ENCODE measurements around the gene KLK7.
"Not testable (repeated sequence)": the region's sequence is repeated elsewhere in the genome, so short reads cannot be mapped to it uniquely, and the experiment has no call there.

The KLK7 gene

DNA sequence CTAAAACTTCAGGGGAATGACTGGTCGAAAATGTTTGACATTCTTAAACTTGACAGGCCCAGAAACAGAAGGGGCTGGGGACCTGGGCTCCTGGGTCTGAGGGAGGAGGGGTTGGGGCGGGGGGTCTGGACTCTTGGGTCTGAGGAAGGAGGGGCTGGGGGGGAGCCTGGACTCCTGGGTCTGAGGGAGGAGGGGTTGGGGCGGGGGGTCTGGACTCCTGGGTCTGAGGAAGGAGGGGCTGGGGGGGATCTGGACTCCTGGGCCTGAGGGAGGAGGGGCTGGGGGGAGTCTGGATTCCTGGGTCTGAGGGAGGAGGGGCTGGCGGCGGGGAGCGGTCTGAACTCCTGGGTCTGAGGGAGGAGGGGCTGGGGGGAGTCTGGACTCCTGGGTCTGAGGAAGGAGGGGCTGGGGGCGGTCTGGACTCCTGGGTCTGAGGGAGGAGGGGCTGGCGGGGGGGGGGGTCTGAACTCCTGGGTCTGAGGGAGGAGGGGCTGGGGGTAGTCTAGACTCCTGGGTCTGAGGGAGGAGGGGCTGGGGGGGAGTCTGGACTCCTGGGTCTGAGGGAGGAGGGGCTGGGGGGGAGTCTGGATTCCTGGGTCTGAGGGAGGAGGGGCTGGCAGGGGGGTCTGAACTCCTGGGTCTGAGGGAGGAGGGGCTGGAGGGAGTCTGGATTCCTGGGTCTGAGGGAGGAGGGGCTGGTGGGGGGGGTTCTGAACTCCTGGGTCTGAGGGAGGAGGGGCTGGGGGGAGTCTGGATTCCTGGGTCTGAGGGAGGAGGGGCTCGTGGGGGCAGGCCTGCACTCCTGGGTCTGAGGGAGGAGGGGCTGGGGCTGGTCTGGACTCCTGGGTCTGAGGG, 8.8 kb downstream of the KLK7 start:
- no peak for DNase-seq

DNA sequence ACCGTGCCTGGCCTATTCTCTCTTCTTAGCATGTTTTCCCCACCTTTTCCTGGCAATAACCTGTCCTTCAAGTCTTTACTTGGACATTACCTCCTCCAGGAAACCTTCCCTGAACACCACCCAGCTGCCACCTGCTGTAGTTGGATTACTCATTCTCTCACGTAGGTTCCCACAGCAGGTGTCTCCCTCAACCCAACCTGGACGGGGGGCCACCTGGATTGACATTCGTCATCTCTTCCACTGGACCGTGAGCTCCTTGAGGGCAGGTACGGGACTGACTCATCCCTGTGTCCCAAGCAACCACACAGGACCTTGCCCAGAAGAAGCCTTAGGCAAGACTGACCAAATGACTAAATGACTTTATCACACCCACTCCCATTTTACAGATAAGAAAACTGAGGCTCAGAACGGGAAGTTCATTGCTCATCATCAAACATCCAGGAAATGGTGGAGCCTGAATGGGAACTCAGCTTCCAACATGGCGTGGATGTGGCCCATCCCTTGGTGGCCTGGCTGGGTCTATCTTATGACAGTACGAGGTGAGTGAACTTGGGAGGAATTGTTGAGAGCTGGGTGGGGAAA, 10.8 kb downstream of the KLK7 start:
- no peak for DNase-seq

DNA sequence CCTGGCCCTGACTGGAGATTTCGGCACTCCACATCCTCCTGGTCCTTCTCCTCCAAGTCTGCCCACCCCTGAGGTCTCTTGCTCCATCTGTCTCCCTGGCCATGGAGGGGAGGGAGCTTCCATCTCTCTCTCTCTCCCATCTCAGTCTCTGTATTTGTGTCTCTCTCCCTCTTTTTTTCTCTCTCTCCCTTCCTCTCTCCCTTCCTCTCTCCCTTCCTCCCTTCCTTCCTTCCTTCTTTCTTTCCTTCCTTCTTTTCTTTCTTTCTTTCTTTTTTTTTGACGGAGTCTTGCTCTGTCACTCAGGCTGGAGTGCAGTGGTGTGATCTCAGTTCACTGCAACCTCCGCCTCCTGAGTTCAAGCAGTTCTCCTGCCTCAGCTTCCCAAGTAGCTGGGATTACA, 13.9 kb downstream of the KLK7 start:
- not testable (repeated sequence) for DNase-seq

DNA sequence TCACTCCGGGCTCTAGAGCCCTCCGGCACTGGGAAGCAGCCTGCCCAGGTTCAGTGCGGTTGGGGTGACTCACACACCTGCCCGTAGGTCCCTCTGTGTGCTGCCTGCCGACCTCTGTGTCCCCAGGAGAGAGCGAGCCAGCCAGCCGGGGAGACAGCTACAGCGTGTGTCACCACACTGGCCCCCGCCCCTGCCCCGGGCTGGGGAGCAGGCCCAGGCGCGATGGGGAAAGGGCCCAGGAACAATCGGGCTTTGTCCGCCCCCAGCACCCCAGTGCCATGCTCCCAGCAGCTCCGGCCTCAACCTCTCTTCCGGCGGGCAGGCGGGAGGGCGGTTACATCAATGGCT, 14.3 kb downstream of the KLK7 start, which contains the start of gene KLK6:
TSS of gene KLK6 (minus strand) at position 179 of the 348 bp plus-strand sequence. CDS start 1,487 bp downstream, outside the sequence.
- no peak for DNase-seq

DNA sequence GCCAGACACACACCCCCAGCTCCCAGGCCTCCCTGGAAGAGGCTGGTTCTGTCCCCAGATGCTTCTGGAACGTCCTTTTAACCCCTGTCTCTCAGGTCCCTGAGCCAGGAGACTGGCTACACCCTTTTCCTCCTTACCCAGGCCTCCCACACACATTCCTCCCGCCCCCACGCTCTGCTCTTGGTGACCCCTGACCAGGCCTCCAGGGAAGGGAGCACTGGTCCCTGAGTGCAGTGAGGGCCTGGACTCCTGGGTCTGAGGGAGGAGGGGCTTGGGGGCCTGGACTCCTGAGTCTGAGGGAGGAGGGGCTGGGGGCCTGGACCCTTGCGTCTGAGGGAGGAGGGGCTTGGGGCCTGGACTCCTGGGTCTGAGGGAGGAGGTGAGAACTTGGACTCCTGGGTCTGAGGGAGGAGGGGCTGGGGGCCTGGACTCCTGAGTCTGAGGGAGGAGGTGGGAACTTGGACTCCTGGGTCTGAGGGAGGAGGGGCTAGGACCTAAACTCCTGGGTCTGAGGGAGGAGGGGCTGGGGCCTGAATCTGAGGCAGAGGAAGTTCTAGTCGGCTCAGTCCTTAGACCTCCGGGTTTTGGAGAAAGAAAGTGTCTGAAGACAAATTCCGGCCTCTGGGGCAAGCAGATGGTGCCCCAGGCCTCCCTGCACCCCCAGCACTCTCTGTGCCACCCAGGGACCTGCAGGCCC, 14.9 kb downstream of the KLK7 start:
- no peak for DNase-seq

DNA sequence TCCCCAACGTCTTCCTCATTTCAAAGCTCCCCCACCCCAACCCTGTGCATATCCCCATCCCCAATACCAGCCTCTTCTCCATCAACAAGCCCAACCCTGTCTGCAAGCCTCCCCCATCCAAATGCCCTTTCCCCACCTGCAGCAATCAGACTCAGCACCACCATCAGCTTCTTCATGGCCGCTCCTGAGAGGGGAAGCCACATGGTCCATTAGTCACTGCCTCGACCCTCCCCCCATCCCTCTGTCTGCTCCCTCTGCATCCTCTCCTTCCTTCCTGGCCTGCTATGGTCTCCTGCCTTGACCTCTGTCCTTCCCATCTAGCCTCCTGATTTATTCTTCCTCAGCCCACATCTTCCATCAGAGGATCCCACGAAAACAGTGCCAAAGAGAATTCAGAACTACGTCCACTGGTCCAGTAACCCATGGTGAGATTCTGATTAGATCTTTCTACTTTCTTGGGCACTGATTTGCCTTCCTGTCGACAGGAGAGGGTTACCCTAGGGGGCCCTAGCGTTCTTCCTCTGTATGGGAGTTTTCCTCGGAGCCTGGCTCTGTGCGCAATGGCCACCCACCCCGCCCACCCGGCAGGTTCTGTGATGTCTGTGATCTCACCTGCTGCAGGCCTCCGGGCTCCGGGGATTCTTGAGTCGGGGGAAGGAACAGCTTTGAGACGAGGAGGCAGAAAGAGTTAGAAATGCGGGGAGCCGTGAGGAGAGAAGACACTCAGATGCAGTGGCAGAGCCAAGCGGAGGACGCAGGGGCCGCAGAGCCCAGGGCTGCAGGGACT, 15.6 kb downstream of the KLK7 start:
- DNase-seq, result no peak

DNA sequence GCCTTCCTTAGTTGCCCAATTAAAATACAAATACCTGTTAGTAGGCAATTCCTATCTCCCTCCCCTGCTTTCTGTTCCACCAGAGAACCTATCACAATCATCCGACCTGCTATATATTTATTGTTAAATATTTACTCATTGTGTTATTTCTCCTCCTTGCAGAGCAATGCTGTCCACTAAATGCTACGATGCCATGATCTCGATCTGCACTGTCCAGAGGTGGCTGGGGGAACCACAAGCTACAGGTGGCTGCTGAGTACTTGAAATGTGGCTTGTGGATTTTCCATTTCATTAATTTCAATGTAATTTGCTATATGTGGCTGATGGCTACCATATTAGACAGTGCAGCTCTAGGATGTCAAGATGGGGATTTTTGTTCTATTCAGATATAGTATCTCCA, 19.5 kb downstream of the KLK7 start:
- no peak for DNase-seq

DNA sequence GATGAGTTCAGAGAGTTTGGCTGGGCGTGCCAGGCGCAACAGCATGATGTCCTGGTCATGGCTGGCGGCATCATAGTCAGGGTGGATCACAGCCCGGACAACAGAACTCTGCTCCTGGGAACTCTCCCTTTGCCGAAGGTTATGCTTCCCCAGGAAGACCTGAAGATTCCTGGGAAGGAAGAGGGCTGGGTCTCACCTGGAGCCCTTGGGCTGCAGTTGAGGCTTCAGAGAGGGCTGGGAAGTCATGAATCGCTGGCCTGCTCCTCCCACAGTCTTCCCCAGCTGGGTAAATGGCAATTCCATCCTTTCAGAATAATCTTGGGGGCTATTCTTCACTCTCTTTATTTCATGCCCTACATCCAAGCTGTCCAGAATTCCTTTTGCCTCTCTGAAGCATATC, 20.3 kb downstream of the KLK7 start:
- DNase-seq, result no peak

DNA sequence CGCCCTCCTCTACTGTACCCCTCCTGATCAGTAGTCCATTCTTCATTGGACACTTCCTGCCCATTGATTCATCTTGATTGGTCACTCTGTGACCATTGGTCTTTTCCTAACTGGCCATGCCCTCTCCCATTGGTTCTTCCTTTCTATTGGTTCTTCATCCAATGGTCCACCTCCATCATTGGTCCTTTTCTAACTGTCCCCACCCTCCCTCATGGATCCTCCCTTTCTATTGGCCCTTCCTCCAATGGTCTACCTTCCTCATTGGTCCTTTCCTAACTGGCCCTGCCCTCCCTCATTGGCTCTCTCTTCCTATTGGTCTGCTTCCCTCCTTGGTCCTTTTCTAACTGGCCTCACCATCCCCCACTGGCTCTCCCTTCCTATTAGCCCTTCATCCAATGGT, 21.5 kb downstream of the KLK7 start:
- DNase-seq, result no peak

DNA sequence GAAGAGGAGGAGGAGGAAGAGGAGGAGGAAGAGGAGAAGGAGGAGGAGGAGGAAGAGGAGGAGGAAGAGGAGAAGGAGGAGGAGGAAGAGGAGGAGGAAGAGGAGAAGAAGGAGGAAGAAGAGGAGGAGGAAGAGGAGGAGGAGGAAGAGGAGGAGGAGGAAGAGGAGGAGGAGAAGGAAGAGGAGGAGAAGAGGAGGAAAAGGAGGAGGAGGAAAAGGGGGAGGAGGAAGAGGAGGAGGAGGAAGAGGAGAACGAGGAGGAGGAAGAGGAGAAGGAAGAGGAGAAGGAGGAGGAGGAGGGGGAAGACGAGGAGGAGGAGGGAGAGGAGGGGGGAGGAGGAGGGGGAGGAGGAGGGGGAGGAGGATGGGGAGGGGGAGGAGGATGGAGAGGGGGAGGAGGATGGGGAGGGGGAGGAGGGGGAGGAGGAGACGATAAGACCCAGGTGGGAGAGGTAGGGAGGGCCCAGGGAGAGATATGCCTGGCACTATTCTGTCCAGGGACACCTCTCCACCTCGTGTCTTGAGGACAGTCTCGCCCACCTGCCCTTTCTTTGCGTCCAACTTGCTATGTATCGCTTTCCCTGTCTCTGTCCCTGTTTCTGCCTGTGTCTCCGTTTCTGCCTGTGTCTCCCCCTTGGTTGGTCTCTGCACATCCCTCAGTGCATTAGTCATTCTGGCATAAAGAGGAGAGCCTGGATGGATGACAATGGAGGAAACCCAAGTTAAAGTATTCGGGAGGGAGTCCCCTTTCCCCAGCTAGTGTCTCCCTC, 23.8 kb downstream of the KLK7 start:
- no peak for DNase-seq

DNA sequence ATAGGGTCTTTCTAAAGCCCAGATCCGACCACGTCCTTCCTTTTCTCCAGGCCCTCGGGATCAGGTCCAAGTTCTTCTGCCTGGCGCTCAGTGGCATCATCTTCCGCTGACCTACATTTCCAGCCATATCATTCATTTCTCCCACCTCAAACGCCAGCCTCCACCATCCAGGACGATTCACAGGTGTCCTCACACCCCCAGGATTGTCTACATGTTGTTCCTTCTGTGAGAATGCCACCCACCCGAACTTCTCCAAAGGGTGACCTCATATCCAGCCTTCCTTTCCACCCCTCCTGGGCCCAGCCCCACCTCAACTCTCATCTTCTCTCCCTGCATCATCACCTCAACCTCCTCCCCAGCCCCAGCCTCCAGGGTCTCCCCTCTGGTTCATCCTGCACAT, 26.1 kb downstream of the KLK7 start:
- DNase-seq, result no peak

DNA sequence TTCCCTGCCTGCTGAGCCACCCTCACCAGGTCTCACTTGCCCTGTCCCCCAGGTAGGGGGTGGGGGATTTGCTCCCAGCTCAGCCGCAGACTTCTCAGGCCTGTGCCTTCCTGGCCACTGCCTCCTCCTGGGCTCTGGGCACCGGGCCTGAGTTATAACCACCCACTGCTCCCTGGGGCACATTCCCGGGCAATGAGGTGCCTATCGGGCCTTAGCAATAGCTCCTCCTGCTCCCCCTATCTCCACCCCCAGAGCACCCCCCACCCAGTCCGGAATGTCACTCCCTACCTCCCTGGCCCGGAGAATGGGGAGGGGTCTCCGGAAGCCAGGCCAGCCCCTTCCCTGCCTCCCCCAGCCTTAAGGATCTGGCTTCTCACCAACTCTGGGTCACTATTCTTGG, 30.8 kb downstream of the KLK7 start, which contains the start of gene KLK5:
TSS of gene KLK5 (minus strand) at position 129 of the 400 bp plus-strand sequence. CDS start 381 bp downstream, outside the sequence.
- DNase-seq, result no peak

DNA sequence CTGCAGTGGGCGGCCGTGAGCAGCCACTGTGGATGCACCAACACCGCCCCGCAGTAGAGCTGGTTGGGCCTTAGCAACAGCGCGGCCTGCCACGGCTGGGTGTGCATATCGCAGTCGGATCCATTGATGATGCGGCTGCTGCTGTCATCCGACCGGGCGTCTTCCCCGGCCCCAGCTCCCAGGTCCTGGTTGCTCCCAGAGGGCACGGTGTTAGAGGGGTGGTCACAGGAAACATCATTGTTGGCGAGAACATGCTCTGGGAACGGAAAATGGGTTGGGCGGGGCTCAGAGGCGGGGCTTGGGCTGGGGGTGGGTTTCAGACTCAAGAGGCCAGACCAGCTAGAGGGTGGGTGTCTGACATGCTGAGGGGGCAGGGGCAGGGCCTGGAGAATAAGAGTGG, 33.9 kb downstream of the KLK7 start:
- DNase-seq, result no peak

DNA sequence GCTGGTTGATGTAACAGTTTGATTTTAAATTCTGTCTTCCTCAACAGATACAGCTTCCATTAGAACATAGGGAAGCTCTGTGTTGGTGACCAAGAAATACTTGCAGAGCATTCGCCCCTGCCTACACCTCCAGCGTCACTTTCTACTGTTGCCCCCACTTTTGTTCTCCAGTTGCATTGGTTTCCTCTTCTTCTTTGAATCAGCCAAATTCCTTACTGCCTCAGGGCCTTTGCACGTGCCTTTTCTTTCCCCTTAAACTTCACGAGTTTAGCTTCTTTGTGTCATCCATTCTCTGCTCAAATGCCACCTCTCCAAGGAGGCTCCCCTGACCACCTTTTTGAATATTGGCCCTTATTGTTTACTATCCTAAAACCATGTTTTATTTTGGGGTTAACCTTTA, 36.6 kb downstream of the KLK7 start:
- DNase-seq, result no peak

DNA sequence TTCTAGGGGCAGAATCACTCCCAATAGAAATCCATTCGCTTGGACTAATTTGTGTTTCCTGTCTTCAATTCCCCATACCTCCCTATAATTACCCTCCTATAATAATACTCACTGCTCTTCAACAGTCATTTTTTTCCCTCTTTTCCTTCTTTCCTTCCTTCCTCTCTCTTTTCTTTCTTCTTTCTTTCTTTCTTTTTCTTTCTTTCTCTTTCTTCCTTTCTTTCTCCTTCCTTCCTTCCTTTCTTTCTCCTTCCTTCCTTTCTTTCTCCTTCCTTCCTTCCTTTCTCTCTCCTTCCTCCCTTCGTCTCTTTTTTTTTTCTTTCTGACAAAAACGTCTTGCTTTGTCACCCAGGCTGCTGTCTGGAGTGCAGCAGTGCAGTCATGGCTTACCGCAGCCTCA, 38.9 kb downstream of the KLK7 start:
- DNase-seq, result no peak

DNA sequence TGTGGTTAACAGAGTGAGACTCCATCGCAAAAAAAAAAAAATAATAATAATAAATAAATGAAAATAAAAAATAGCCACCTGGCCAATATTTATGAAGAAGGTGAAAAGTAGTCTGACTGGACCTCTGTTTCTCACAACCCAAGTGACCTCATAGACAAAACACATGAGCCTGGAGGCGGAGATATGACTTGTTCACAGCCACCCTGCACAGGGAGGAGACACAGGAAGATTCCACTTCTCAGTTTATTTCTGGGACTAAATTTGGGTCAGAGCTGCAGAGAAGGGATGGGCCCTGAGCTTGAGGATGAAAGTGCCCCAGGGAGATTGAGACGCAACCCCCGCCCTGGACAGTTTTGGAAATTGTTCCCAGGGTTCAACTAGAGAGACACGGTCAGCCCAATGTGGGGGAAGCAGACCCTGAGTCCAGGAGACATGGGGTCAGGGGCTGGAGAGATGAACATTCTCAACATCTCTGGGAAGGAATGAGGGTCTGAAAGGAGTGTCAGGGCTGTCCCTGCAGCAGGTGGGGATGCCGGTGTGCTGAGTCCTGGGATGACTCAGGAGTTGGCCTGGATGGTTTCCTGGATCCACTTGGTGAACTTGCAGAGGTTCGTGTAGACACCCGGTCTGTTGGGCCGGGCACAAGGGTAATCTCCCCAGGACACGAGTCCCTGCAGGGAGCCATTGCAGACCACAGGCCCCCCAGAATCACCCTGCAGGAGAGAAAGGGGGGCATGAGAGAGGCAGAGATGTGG, 40.5 kb downstream of the KLK7 start:
- DNase-seq, result no peak

DNA sequence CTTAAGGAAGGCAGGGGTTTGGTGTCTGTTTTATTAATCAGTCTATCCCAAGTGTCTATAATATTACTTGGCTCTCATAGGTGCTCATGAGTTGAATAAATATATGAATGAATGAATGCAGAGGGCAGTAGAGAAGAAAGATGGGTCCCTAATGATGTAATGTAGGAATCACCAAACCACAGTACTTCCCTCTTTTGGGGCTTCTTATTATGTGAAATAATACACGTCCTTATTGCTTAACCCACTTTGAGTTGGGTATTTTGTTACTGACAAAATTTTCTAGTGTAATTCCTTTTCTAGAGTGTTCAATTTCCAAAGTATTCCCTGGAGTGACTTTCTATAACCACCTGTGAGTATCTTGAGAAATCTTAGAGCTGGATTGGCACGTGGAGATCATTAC, 44.1 kb downstream of the KLK7 start:
- no peak for DNase-seq

DNA sequence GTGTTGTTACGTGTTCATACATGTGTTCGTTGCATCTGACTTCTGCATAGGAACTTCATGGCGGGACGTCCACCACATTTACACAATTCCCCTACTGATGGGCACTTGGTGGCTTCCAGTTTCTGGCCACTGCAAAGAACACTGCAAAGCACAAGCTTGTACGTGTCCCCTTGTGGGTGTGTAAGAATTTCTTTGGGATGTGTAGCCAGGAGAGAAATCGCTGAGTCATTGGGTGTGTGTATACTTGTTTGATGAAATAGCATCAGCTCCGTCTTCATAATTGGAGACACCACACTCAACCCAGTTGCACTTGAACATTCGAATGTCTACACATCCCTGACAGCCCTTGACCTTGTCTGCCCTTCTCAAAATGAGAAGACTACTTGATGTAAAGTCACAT, 50.1 kb downstream of the KLK7 start:
- DNase-seq, result peak; percentile 34

DNA sequence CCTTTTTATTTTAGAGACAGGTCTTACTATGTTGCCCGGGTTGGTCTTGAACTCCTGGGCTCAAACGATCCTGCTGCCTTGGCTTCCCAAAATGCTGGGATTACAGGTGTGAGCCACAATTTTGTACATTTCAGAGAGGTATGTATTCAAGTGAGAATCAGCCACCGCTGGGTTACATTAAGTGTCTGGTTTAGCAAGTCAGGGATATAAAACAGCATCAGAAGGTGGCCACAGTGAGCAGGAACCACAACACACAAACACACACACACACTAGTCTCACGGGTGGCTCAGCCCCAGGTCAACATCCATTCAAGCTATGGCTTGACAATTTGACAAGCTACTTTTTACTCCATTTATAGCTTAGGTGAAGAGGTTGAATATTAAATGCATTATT, 51.0 kb downstream of the KLK7 start:
- no peak for DNase-seq

DNA sequence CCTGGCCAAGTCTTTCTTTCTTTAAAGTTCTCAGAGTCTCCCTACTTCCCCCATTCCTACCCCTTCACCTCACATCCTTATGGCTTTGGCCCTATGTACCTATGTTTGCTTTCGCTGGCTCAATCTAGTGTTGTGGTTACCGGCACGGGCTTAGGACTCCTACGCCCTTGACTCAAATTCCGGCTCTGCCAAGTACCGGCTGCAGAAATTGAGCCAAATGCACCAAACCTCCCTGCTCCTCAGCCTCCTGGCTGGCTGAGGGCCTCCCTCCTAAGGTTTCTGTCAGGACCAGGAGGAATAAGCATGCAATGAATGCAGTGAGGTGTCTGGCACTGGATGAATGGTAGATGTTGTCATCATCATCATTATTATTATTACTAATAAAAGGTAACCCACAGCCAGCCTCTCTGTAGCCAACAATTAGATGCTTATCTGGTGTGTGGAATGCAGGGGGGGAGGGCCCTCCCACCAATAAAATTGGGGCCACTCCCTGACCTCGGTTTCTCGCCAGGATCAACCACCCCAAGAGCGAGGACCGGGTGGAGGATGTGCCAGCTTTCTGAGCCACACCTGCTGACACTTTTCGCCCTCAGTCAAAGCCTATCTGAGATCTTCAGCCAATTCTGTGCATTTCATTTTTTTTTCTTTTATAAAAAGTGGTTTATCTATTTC, 51.6 kb downstream of the KLK7 start:
- no peak for DNase-seq

DNA sequence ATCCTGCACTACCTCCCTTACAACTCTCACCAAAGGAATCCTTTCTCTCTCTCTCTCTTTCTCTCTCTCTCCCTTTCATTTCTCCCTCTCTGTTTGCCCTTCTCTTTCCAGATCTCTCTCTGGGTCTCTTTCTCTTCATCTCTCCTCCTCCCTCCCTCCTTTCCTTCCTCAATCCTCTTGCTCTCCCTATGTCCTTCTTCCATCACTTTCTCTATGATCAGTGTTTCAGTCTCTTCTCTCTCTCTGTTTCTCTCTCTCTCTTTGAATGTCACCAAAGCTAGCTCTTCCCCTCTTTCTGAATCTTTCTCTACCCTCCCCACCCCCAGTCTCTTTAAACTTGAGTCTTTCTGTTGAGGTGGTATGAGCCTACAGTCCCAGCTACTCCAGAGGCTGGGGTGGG, 52.7 kb downstream of the KLK7 start:
- DNase-seq, result no peak
